NCI-H345 treated with DMSO at 0.1 percent for 48 hours (cell line): Measurements from ENCODE around the gene POU2F1.
"Not testable (repeated sequence)": the region's sequence is repeated elsewhere in the genome, so short reads cannot be mapped to it uniquely, and the experiment has no call there.

ENCODE experiments used
- DNase-seq: peaks from one replicate; lab custom pipeline; 2025; ENCODE audit not compliant: unreplicated experiment; lab: John Stamatoyannopoulos, UW

Gene POU2F1

GRCh38 chr1:167230437-167230836, 9.8 kb downstream of the POU2F1 start:
- no peak for DNase-seq

- no peak for DNase-seq
These were observed 11.3 kb downstream of the POU2F1 start for GRCh38 chr1:167231873-167232450.

- no peak for DNase-seq
These were observed 12.1 kb downstream of the POU2F1 start for GRCh38 chr1:167232801-167233200.

- DNase-seq, result no peak
These were observed 12.7 kb downstream of the POU2F1 start for GRCh38 chr1:167233373-167233772.

- no peak for DNase-seq
These were observed 16.3 kb downstream of the POU2F1 start for GRCh38 chr1:167237000-167237399.

GRCh38 chr1:167238713-167239112, 18.0 kb downstream of the POU2F1 start:
- DNase-seq, result no peak

GRCh38 chr1:167239257-167239656, 18.6 kb downstream of the POU2F1 start:
- DNase-seq, result no peak

- no peak for DNase-seq
These were observed 23.6 kb downstream of the POU2F1 start for GRCh38 chr1:167244244-167244643.

GRCh38 chr1:167245168-167245567, 24.5 kb downstream of the POU2F1 start:
- not testable (repeated sequence) for DNase-seq

GRCh38 chr1:167246971-167247370, 26.3 kb downstream of the POU2F1 start:
- DNase-seq, result no peak

- no peak for DNase-seq
These were observed 27.1 kb downstream of the POU2F1 start for GRCh38 chr1:167247754-167248153.

GRCh38 chr1:167248707-167249642, 28.3 kb downstream of the POU2F1 start:
- no peak for DNase-seq

GRCh38 chr1:167249702-167250101, 29.0 kb downstream of the POU2F1 start:
- no peak for DNase-seq

- DNase-seq, result no peak
These were observed 29.8 kb downstream of the POU2F1 start for GRCh38 chr1:167250482-167250881.

- DNase-seq, result no peak
These were observed 30.8 kb downstream of the POU2F1 start for GRCh38 chr1:167251472-167251871.

GRCh38 chr1:167252986-167253385, 32.3 kb downstream of the POU2F1 start:
- DNase-seq, result no peak

GRCh38 chr1:167258858-167259257, 38.2 kb downstream of the POU2F1 start:
- no peak for DNase-seq

GRCh38 chr1:167262836-167263235, 42.1 kb downstream of the POU2F1 start:
- no peak for DNase-seq

GRCh38 chr1:167263344-167263743, 42.7 kb downstream of the POU2F1 start:
- no peak for DNase-seq

- no peak for DNase-seq
These were observed 43.3 kb downstream of the POU2F1 start for GRCh38 chr1:167263819-167264464.

- no peak for DNase-seq
These were observed 46.3 kb downstream of the POU2F1 start for GRCh38 chr1:167266965-167267364.

GRCh38 chr1:167268347-167268787, 47.7 kb downstream of the POU2F1 start:
- DNase-seq, result no peak
